Hematopoietic multipotent progenitor cell treated with erythropoietin and hydrocortisone succinate and interleukin-3 and kit ligand, for 8 days (in vitro differentiated cells): ENCODE results near the gene DNAL1.
"Not testable (repeated sequence)": the region's sequence is repeated elsewhere in the genome, so short reads cannot be mapped to it uniquely, and the experiment has no call there.

Experiments
- DNase-seq: peaks from one replicate; pipeline ENCODE4 v3.0.0-alpha.2; 2015

DNAL1 gene

DNA sequence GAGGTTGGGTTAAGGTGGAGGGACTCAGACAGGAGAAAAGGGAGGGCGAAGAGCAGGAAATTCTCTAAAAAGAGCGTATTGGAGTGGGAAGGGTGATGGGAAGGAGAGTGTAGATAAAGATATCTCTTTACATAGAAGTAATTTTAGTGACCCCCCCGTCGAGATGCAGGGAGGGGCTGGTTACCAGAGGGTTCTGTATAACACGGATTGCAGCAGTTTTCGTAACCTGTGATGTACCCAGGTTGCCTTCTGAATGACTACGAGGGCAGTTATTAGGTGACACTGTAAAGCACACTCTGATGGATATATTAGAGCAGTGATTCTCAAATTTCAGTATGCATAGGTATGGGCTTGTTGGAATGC, 443 bp downstream of the DNAL1 start:
- DNase-seq, result no peak

GRCh38 chr14:73651005-73651404, 6.2 kb downstream of the DNAL1 start:
- DNase-seq, result no peak

DNA sequence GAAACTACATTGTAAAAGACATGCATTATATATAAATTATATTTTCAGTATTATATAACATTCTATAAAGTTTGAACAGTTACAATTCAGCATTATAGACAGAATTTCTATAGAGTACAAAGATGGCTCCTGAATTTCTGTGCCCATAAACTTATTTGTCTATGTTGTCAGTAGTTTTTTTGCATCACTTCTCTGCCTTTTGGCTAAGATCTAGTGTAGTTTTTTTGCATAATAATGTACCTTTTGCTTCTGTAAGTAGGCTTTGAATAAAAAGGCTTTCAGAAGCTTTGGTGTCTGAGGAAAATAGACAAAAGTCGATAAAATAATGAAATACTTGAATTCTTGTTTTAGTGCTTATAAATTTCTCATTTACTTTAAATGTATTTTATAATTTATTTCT, 11.1 kb downstream of the DNAL1 start:
- no peak for DNase-seq

GRCh38 chr14:73659202-73659601, 14.4 kb downstream of the DNAL1 start:
- peak; percentile 48 for DNase-seq

GRCh38 chr14:73660511-73660910, 15.7 kb downstream of the DNAL1 start:
- DNase-seq, result no peak

DNA sequence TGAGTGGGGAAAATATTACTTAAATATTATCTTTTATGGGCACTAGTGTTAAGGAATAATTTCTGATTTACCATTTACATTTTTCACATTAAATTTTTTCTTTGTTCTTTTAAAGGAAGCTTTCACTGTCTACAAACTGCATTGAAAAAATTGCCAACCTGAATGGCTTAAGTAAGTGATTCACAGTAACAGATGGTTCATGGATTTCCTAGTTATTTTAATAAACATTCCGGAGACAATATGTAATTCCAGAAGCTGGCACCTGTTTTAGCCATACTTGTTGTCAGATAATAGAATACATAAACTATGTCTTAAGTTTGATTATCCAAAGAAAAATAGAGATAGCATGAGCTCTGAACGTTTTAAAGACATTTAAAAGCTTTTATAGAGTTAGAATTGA, 17.1 kb downstream of the DNAL1 start:
- no peak for DNase-seq

DNA sequence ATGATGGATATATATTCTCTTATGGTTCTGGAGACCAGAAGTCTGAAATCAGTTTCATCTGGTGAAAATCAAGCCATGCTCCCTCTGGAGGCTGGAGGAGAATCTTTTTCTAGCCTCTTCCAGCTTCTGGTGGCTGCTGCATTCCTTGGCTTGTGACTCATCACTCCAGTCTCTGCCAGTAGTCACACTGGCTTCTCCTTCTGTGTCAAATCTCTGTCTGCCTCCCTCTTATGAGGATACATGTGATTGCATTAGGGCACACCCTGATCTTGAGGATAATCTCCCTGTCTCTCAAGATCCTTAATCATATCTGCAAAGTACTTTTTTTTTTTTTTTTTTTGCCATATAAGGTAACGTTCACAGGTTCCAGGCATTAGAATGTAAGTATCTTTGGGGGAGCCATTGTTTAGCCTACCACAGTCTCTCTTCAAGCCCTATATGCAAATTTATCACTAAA, 17.7 kb downstream of the DNAL1 start:
- DNase-seq, result peak; percentile 34

DNA sequence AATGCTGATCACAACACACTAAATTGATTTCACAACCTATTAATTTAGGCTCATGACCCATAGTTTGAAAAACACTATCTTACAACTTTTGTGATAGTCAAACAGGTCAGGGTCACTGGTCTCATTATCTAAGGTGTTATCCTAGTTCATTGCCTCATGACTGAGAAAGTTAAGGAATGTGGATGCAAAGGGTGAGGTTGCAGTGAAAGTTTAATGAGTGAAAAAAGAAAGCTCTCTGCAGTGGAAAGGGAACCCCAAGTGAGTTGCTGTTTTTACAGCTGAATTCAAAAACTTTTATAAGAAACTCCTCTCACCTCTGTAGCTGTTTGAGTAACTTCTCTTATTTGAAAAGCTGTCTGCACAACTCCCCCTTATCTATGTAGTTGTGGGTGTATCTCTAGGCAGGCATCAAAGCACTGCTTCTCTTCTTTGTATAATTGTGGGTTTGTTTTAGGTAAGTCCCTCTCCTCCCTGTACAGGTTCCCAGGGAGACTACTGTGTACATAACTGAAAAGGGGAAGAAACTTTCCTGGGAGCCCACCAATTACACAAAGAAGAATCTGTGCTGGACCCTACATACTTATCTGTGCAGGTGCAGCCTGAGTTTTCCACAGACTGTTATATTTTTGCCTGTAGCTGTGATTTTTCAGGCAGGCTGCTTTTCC, 18.9 kb downstream of the DNAL1 start:
- DNase-seq, result no peak

DNA sequence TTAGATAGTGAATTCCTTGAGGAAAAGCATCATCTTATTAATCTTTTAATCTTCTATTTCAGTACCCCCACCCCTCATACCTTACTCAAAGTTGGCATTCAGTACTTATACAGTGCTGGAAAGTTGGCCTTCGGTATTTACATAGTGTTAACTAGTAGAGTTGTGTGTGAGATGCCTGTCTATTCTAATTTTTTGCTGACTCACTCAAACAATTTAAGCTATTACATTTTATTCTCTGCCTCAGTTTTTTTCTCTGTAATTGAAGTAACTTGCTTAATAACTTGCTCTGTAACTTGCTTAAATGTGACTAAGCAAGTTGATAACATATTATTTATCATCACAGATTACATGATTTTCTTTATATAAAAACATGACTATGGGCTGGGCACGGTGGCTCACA, 20.3 kb downstream of the DNAL1 start:
- DNase-seq, result no peak

DNA sequence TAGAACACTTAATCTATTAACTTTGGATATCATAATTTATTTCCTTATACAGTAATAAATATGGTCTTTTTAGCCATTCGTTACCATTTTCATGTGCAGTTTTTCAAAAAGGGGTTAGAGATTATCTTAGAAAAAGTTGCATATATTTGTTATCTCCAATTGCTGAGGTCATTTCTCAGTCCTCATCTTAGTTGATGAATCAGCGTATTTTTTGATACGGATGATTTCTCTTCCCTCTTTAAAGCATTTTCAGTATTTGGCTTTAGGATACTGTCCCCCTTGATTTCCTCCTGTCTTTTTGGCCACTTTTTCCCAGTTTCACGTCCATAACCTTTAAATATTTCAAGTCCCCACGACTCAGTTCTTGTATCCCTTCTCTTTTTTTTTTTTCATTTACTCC, 21.8 kb downstream of the DNAL1 start:
- DNase-seq, result no peak

GRCh38 chr14:73667854-73668253, 23.1 kb downstream of the DNAL1 start:
- no peak for DNase-seq

DNA sequence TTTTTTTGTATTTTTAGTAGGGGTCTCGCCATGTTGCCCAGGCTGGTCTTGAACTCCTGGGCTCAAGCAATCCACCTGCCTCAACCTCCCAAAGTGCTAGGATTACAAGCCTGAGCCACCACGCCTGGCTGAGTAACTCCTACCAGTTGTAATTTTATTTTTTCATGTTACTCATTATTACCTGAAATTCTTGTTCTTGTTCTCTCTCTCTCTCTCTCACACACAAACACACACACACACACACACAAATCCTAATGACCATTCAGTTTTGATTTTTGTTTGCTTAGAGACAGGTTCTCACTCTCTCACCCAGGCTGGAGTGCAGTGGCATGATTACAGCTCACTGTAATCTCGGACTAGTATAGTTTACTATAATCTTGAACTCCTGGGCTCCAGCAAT, 30.2 kb downstream of the DNAL1 start:
- DNase-seq, result no peak

- no peak for DNase-seq
These were observed 33.9 kb downstream of the DNAL1 start for GRCh38 chr14:73678698-73679097.

GRCh38 chr14:73680821-73681220, 36.0 kb downstream of the DNAL1 start:
- DNase-seq, result no peak

GRCh38 chr14:73684627-73685026, 39.8 kb downstream of the DNAL1 start:
- no peak for DNase-seq

DNA sequence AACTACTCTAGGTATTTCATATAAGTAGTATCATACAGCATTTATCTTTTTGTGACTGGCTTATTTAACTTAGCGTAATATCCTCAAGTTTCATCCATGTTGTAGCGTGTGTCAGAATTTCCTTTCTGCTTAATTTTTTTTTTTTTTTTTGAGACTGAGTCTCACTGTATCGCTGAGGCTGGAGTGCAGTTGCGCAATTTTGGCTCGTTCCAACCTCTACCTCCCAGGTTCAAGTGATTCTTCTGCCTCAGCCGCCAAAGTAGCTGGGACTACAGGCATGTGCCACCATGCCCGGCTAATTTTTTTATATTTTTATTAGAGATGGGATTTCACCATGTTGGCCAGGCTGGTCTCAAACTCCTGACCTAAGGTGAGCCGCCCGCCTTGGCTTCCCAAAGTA, 40.5 kb downstream of the DNAL1 start:
- no peak for DNase-seq

- no peak for DNase-seq
These were observed 42.1 kb downstream of the DNAL1 start for GRCh38 chr14:73686901-73687300.

GRCh38 chr14:73694083-73694482, 49.3 kb downstream of the DNAL1 start:
- no peak for DNase-seq

- DNase-seq, result no peak
These were observed 50.3 kb downstream of the DNAL1 start for GRCh38 chr14:73695082-73695481.

DNA sequence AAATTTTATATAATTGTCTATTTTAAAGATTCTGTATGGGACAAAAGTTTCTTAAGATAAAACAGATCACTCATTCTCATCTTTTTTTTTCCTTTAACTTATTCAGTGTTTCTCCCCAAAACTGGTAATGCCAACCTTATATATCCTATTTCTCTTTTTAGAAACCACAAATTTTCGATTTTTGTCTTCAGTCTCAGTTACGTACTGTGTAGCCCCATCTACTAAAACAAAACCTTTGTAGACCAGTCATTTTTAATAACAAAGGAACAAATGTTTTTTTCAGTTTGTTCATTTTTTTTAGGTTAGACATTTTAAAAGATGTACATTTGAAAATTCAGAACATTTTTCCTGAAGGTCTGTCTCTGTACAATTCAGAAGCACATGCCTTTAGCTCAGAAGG, 51.2 kb downstream of the DNAL1 start:
- no peak for DNase-seq

GRCh38 chr14:73696466-73697400, 51.9 kb downstream of the DNAL1 start:
- peak; percentile 38 for DNase-seq

GRCh38 chr14:73700325-73700724, 55.5 kb downstream of the DNAL1 start:
- DNase-seq, result no peak

DNA sequence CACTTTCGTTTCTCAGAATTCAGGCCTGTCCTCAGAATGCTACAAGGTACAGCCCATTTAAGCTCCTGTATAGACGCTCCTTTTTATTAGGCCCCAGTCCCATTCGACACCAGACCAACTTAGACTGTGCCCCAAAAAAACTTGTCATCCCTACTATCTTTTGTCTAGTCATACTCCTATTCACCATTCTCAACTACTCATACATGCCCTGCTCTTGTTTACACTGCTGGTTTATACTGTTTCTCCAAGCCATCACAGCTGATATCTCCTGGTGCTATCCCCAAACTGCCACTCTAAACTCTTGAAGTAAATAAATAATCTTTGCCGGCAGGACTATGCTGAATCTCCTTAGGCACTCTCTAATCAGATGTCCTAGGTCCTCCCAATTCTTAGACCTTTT, 63.3 kb downstream of the DNAL1 start:
- not testable (repeated sequence) for DNase-seq

- no peak for DNase-seq
These were observed 65.2 kb downstream of the DNAL1 start for GRCh38 chr14:73709904-73710469.
